GF-D8 (cell line): ENCODE results near the gene PPFIBP2.

Source experiments
- DNase-seq: peaks from one replicate; lab custom pipeline; 2025; lab: John Stamatoyannopoulos, UW

The PPFIBP2 gene

GRCh38 chr11:7527029-7527428, 13.2 kb downstream of the PPFIBP2 start:
- DNase-seq: no peak

GRCh38 chr11:7528514-7529049, 14.8 kb downstream of the PPFIBP2 start:
- no peak for DNase-seq

GRCh38 chr11:7530013-7530640, 16.3 kb downstream of the PPFIBP2 start:
- DNase-seq: no peak

- no peak for DNase-seq
These were observed 17.2 kb downstream of the PPFIBP2 start for GRCh38 chr11:7531011-7531410.

- DNase-seq: no peak
These were observed 18.8 kb downstream of the PPFIBP2 start for GRCh38 chr11:7532405-7533145.

- DNase-seq: no peak
These were observed 19.6 kb downstream of the PPFIBP2 start for GRCh38 chr11:7533199-7534041.

- no peak for DNase-seq
These were observed 20.2 kb downstream of the PPFIBP2 start for GRCh38 chr11:7534042-7534378.

GRCh38 chr11:7536100-7536499, 22.3 kb downstream of the PPFIBP2 start:
- DNase-seq: no peak

- DNase-seq: no peak
These were observed 23.5 kb downstream of the PPFIBP2 start for GRCh38 chr11:7537265-7537664.

GRCh38 chr11:7538031-7538430, 24.2 kb downstream of the PPFIBP2 start:
- DNase-seq: no peak

GRCh38 chr11:7538466-7539454, 25.0 kb downstream of the PPFIBP2 start:
- no peak for DNase-seq

- DNase-seq: no peak
These were observed 27.2 kb downstream of the PPFIBP2 start for GRCh38 chr11:7540830-7541555.

- no peak for DNase-seq
These were observed 29.5 kb downstream of the PPFIBP2 start for GRCh38 chr11:7543302-7543701.

- DNase-seq: no peak
These were observed 30.2 kb downstream of the PPFIBP2 start for GRCh38 chr11:7544021-7544420.

- no peak for DNase-seq
These were observed 31.8 kb downstream of the PPFIBP2 start for GRCh38 chr11:7545611-7546010.

GRCh38 chr11:7546324-7546791, 32.6 kb downstream of the PPFIBP2 start:
- no peak for DNase-seq

GRCh38 chr11:7547687-7548086, 33.9 kb downstream of the PPFIBP2 start:
- DNase-seq: no peak

- no peak for DNase-seq
These were observed 35.0 kb downstream of the PPFIBP2 start for GRCh38 chr11:7548659-7549274.

GRCh38 chr11:7549681-7550080, 35.9 kb downstream of the PPFIBP2 start:
- no peak for DNase-seq

- no peak for DNase-seq
These were observed 37.8 kb downstream of the PPFIBP2 start for GRCh38 chr11:7551571-7551970.
